ENCODE results near the gene OR6S1. TPM values are rescaled to one million over a fixed set of nuclear protein-coding genes. Genes with fewer than 3 reads are reported as not detected.

The OR6S1 gene
- total and polyA plus RNA-seq, 2 donors (not counting 3 experiments of a cell fraction or from before 2014, with no cell fraction given): not detected

GRCh38 chr14:20657216-20658211 lies 16.0 kb upstream of the OR6S1 start:
- dilution Hi-C loops (cut with MboI; ENCODE audit: extremely low pct_ligation_motif_present, low sequenced_read_pairs): no loop called here
- Histone ChIP-seq H3K9me3 (replicated peaks; ENCODE audit: control insufficient read depth, insufficient read depth, low read length) (no peaks in the 10 kb centered on the region), H4K20me1 (replicated peaks; ENCODE audit: control insufficient read depth, extremely low read depth, insufficient read depth, low read length) (no peaks in the 10 kb centered on the region), H3K4me1 (ENCODE audit: control insufficient read depth, extremely low read depth, insufficient read depth, low read length) (peaks cover 2% of the 10 kb centered on the region), H2AFZ (ENCODE audit: low read depth, low read length) (no peak overlapping the region), H3K9ac (replicated peaks; ENCODE audit: extremely low read depth, insufficient read depth, low read length) (no peak overlapping the region), H3K27me3 (ENCODE audit: control insufficient read depth in 2 of 2, insufficient read depth in 2 of 2, low read length in 2 of 2) (peaks cover 34 to 37% of the 10 kb centered on the region in 2 experiments), H3K36me3 (ENCODE audit: control insufficient read depth in 2 of 2, extremely low read depth in 1 of 2, insufficient read depth in 2 of 2, low read length in 2 of 2) (no peaks in the 10 kb centered on the region), H3K4me2 (ENCODE audit: insufficient read depth, low read length) (no peak overlapping the region), H3K4me3 (replicated peaks in 1 of 3; ENCODE audit: insufficient read depth in 1 of 3, low read depth in 1 of 3, low read length in 3 of 3) (no peak overlapping the region), H3K27ac (ENCODE audit: insufficient read depth, low read depth, low read length) (no peak overlapping the region), H3K79me2 (ENCODE audit: control insufficient read depth, insufficient read depth, low read length) (no peaks in the 10 kb centered on the region), H3K9me1 (replicated peaks; ENCODE audit: control insufficient read depth, extremely low read depth, insufficient read depth, low read length) (no peaks in the 10 kb centered on the region)
- FAIRE-seq (no peak), DNase-seq (ENCODE audit: low read depth, low spot score) (no peak)
- BruUV-seq (replicated peaks): no TSS peak
- intact Hi-C loops (cut with micrococcal nuclease): no loop called here
- TF ChIP-seq MYC (IDR thresholded peaks at IDR 0.05; ENCODE audit: low read depth, low read length): no peak
- no peak for TF ChIP-seq FOS (IDR thresholded peaks at IDR 0.05; ENCODE audit: borderline replicate concordance, insufficient read depth, low read length)
- no peak for TF ChIP-seq GATA2 (IDR thresholded peaks at IDR 0.05; ENCODE audit: insufficient read depth, insufficient read length, low read depth, low read length)
- TF ChIP-seq MAX (IDR thresholded peaks at IDR 0.05; ENCODE audit: insufficient read depth, insufficient read length): no peak
- TF ChIP-seq EZH2 (IDR thresholded peaks at IDR 0.05; ENCODE audit: borderline replicate concordance, low read depth, low read length, severe bottlenecking): no peak
- no peak for TF ChIP-seq JUN (IDR thresholded peaks at IDR 0.05; ENCODE audit: borderline replicate concordance, insufficient read depth, insufficient read length, low read depth)
- TF ChIP-seq CTCF (IDR thresholded peaks at IDR 0.05; ENCODE audit: extremely low read depth in 1 of 2, insufficient read depth in 1 of 2, low read depth in 1 of 2, low read length in 2 of 2): no peak
- TF ChIP-seq POLR2A (IDR thresholded peaks at IDR 0.05; ENCODE audit: low read depth, low read length): no peak
- no peak for TF ChIP-seq POLR2AphosphoS5 (IDR thresholded peaks at IDR 0.05; ENCODE audit: insufficient read depth, low read depth, low read length)
- ChIA-PET POLR2A (no interaction called here), CTCF (interaction anchor here (0.9 to 2.4 kb wide), 5 partner anchors 21 to 216 kb away, joined by 3 to 14 read pairs (median 3); no protein-coding TSS in a partner anchor)
